GM18499 (cell line): Measurements from ENCODE around the gene FAM171A1.
"Not testable (repeated sequence)": the region's sequence is repeated elsewhere in the genome, so short reads cannot be mapped to it uniquely, and the experiment has no call there.

Experiments
- ATAC-seq: cut with Tn5 transposase; IDR thresholded peaks from one replicate; pipeline ENCODE4 v1.9.1; 2021; ENCODE audit warnings: moderate number of reproducible peaks; ENCODE audit not compliant: insufficient read depth, unreplicated experiment

Gene FAM171A1

DNA sequence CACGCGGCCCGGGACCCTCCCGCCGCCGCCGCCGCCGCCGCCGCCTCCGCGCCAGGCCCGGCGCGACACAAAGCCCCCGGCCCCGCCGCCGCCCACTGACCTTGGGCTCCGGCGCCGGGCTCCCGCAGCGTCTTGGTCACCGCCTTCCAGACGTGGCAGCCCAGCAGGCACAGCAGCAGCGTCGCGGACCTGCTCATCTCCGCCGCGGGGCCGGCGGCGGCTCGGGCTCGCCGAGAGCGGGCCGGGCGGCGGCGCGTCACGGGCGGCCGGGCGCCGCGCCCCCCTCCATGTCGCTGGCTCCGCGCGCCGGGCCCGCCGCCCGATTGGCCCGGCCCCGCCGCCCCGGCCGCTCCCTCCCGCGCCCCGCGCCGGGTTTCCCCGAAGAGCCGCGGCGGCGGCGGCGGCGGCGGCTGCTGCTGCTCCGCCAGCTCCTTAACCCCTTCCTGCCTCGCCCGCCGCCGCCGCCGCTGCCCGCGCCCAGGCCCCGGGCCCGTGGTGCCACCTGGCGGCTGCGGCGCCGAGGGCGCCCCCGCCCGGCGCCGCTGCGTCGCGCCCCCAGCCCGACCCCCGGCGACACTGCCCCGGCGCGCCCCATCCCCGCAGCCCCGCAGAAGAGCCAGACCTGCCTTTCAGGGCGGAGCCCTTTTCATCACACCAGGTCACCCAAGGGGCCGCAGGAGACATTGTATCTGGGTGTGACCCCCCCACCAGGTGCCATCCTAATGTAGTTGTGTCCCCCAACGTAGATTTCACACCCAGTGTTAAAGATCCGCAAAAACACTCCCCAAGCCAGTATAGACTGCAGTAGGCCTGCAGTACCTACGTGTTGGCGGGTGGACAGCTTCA is at the start of gene FAM171A1:
FAM171A1 (minus strand) TSS at position 434 of the 846 bp plus-strand sequence; CDS start at position 197, 237 bp downstream.
- no peak for ATAC-seq

DNA sequence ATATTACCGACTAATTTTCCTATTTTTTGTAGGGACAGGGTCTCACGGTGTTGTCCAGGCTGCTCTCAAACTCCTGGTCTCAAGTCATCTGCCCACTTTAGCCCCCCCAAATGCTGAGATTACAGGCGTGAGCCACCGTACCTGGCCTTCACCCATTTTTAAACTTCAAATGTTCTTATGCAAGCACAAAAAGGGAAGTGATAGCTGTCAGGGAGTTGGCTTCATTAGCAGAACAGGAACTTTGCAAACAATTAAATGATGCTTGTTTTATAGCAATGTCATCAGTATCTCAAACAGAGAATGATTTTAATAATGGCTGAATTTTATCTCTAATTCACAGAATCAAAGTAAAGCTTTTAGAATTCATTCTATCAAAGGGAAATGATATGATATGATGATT is 49.8 kb upstream of the FAM171A1 start:
- ATAC-seq = no peak

DNA sequence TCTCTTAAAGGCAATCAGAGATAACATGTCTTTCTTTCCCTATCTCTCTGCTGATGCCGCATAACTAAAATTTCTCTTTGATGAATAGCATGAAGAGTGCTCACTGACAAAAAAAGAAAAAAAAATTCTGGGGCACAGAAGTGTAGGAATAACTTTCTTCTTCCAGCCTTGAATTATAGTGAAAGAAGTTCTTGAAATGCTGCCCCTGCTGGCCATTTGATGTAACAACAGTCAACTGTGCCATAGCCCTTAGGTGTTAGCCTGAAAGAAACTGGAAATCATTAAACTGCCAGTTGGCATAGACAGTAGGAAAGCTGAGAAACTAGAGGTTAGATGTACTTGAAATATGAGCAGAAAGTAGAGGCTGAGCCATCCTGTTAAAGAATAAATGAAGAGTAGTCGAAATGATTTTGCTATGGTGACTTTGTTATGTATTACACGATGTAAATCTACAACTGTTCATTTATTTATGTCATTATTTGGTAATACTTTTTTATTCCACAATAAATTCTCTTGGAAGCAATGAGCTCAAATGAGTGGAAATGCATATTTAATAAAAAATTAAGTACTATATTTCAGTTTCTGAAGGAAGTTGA is 48.3 kb upstream of the FAM171A1 start:
- ATAC-seq = no peak

DNA sequence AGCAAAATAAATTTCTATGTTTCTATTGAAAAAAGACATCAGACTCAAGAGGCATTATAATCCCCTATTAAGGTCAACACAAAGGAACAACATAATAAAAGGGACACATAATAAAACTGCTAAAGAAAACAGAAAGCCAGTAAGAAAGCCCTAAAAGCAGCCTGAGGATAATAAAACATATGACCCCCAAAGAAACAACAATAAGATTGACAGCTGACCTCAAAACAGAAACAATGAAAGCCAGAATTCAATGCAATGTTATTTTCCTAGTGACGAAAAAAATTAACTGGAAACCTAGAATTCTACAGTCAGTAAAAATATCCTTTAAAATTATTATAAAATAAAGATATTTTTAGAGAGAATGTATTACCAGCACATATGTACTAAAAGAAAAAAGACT is 44.9 kb upstream of the FAM171A1 start:
- no peak for ATAC-seq

DNA sequence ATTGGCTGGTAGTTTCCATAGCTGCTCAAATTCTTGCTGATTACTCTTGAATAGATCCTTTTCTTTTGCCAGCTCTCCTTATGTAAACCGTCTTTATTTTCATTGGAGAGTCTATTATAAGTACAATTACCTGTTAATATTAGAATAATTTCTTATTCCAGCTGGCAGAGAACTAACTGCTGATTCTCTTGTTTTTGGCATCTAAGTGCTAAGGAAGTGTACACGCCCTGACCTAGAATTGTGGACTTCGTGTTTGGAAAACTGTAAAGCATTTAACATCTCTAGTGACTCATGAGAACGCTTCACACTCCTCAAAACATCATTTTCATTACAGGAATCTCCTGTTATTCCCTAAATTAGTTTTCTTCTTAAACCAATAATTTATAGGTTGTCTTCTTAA is 39.9 kb upstream of the FAM171A1 start:
- ATAC-seq = no peak

DNA sequence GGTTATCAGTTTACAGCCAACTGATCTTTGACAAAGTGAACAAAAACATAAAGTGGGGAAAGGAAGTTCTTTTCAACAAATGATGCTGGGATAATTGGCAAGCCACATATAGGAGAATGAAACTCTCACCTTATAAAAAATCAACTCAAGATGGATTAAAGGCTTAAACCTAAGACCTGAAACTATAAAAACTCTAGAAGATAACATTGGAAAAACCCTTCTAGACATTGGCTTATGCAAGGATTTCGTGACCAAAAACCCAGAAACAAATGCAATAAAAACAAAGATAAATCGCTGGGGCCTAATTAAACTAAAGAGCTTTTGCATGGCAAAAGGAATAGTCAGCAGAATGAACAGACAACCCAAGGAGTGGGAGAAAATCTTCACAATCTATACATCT is 38.3 kb upstream of the FAM171A1 start:
- not testable (repeated sequence) for ATAC-seq

DNA sequence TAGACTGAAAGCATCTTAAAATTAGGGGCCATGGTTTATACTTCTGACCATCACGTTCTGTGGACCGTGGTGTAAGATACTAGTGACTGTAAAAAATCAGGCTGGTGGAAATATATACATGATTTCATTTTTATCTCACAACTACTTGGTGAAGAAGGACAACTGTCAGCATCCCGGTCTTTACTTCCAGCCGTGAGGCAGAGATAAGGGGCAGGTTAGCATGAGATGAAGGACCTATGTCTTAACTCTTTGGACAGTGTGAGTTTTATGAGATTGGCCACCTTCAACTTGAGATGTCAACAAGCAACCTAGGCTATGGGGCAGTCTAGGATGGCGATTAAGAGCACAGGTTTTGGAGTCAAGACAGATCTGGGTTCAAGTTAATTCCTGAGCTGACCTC is 37.5 kb upstream of the FAM171A1 start:
- no peak for ATAC-seq

DNA sequence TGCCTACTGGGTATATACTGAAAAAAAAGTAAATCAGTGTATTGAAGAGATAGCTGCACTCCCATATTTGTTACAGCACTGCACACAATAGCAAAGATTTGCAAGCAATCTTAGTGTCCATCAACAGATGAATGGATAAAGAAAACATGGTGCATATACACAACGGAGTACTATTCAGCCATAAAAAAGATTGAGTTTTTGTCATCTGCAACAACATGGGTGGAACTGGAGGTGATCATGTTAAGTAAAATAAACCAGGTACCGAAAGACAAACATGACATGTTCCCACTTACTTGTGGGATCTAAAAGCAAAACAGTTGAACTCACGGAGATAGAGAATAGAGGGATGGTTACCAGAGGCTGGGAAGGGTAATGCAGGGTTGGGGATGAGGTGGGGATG is 34.2 kb upstream of the FAM171A1 start:
- ATAC-seq = no peak

DNA sequence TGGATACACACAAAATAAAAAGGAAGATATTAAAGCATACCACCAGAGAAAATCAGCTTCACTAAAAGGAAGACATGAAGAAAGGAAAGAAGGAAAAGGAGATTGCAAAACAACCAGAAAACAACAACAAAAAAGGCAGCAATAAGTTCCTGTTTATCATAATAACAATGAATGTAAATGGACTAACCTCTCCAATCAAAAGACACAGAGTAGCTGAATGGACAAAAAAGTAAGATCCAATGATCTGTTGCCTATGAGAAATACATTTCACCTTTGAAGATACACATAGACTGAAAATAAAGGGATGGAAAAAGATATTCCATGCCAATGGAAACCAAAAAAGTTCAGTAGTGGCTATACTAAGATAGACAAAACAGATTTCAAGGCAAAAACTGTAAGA is 30.3 kb upstream of the FAM171A1 start:
- ATAC-seq = no peak

DNA sequence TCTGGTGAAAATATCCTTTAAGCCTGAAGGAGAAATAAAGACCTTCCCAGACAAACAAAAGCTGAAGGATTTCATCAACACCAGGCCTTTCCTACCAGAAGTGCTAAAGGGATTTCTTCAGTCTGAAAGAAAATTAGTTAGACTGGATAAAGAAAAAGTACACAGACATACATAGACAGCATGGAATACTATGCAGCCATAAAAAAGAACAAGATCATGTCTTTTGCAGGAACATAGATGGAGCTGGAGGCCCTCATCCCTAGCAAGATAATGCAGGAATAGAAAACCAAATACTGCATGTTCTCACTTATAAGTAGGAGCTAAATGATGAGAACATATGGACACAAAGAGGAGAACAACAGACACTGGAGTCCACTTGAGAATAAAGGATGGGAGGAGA is 29.4 kb upstream of the FAM171A1 start:
- not testable (repeated sequence) for ATAC-seq

DNA sequence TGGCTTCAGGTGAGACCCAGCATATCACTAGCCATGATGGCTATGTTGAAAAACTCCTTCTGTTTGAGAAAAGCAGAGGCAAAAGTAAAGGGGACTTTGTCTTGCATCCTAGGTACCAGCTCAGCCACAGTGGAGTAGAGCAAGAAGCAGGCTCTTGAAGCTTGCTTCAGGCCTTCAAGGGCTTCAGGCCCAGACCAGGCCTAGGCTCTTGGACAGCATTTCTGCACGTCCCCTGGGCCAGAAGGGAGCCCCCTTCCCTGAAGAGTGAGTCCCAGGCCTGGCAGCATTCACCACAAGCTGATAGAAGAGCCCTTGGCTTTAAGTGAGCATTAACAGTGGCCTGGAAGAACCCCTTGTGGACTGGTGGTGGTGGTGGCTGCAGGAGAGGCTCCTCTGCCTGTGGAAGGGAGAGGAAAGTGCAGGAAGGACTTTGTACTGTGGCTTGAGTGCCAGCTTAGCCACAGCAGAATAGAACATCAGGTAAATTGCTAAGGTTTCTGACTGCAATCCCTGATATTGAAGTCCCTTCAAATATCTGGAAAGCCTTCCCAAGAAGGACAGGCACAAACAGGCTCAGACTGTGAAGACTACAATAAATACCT is 28.1 kb upstream of the FAM171A1 start:
- no peak for ATAC-seq

DNA sequence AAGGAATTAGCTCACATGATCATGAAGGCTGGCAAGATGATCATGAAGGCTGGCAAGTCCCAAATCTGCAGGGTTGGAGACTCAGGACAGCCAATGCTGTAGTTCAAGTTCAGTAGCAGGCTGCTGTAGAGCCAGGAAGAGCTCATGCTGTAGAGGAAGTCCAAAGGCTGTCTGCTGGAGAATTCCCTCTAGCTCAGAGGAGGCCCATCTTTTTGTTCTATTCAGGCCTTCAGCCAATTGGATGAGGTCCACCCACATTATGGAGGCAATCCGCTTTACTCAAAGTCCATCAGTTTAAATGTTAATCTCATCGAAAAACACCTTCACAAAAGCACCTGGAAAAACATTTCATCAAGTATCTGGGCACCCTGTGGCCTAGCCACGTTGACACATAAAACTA is 24.8 kb upstream of the FAM171A1 start:
- ATAC-seq = no peak

DNA sequence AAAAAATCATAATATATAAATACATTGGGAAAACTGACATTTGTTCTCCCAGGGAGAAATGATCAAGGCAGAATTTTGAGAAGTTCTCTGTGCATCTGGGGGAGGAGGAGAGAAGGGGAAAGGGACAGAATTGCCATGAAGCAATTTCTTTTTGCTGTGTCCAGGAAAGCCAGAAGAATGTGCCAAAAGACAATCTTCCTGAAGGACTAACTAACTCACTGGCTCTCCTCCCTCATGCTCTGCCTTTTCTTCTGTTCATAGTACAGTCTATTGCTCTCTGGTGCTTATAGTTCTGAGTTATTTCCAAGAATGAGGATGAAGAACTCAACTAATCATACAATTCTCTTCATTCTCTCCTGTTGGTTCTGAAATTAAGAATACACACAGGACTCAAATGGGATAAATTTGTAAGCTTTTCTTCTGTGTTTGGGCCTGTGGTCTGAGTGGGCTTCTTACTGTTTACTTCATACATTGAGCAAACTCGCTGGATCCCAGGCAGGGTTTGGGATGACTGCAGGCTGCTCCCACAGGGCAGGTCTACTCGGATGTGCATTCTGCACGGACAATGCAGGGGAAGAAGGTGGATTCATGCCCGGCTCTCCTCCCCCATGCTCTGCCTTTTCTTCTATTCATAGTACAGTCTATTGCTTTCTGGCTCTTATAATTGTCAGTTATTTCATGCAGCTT is 22.2 kb upstream of the FAM171A1 start:
- ATAC-seq = no peak

DNA sequence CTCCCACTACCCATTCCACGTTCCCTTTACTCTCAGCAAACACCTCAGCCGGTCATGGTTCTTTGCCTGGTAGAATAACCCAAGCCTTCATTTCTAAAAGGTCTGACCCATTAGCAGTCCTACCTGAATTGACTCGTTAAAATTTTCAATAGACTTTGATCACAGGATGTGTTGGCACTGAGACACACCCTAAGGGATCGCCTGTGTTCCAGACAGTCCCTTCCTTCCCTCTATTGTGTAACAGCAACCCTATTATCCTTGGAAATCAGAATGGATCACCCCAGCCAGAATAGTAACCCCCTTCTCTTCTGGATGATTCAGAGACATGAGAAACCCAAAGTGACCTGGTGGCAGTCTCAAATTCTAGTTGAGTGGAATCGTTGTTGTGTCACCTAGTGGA is 20.4 kb upstream of the FAM171A1 start:
- ATAC-seq = no peak

DNA sequence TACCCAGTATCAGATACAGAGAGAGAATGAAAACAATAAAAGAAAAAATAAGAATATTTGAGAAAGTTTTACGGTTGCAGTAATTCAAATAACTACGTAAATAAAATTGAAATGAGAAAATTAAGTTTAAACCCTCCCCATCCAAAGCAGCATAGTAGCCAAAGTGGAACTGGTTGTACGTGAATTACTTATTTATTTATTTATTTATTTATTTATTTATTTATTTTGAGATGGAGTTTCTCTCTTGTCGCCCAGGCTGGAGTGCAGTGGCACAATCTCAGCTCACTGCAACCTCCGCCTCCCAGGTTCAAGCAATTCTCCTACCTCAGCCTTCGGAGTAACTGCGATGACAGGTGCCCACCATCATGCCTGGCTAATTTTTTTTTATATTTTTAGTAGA is 17.1 kb upstream of the FAM171A1 start:
- ATAC-seq = not testable (repeated sequence)

DNA sequence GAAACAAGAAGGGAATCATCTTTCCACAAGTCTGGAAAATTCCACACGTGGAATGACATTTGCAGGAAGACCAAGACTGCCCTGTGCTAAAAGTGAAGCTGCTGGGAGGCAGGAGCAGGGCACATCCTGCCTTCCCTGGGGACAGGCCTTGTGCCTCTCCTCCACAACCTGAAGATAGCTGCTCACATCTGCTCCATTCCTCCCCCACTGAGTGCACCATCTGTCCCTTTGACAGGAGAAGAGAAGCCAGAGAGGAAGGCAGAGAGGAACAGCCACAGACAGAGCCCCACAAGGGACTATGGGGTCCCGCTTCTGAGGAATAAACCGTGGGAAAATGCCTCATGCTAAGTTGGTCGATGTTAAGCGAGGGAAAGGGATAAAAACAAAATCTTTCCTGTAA is 15.9 kb upstream of the FAM171A1 start:
- no peak for ATAC-seq

DNA sequence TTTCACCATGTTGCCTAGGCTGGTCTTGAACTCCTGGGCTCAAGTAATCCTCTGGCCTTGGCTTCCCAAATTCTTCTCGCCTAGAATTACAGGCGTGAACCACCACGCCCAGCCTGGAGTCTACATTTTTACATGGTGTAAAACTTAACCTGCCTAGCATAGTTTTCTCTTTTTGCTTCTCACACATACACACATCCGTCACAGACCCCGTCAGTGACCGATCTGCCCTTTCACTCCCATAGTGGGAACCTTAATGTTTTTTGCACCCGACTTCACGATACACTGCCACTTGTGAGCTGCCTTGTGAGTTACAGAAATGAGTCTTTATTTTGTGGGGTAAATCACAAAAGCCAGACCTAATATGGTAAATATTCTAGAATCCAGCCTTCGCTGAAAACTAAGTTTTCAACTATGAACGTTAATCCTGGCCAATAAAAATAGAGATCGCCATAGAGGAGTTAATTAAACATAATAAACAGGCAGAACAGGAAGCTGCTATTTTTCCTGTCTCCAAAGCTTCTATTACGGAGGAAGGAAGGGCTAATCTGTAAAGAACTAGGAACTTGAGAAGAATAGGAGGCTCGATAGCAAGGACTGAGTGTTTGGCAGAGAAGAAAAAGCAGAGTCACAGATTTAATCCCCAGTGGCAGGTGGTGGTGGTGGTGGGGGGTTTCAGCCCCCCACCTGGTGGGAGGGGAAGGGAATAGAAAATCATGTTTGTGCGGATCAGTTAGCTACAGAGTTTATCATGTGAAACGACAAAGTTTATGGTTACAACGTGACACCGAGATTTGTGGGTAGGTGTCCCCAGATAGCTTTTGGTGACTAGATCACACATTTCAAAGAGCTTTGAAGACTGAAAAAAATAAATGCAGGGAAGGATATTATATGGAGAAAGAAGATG is 14.7 kb upstream of the FAM171A1 start:
- no peak for ATAC-seq

DNA sequence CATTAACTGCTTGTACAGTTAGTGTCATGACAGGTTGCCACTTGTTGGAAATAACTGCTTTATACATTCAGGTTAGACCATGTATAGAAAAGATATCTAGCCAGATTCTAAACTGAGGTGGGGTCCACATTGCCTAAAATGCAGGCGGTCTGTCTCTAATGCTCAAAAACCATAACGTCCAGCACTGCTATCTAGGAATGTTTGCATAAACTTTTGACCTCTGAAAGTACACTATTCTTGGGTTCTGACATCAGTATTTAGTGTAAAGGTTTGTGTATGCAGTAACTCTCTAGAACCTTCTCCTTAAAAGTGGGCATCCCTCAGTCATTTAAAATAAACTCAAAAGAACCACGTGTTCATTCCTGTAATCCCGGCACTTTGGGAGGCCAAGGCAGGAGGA is 10.3 kb upstream of the FAM171A1 start:
- ATAC-seq = no peak

DNA sequence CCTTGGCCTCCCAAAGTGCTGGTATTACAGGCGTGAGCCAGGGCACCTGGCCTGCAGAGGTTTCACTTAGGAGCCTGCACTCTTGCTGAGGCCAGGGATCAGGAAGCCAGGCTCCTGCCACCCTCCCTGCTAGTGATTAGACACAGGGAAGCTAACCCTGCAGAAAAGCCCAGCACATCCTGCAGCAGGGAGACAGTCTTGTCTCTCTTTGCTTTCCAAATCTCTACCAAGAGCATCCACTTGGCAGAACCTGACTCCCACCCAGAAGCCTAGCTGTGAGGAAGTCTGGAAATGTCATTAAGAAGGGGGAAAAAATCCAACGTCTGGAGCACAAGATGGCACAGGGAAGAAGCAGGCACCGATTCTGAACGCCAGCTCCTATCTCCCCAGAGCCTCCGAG is 8.0 kb upstream of the FAM171A1 start:
- ATAC-seq = no peak

DNA sequence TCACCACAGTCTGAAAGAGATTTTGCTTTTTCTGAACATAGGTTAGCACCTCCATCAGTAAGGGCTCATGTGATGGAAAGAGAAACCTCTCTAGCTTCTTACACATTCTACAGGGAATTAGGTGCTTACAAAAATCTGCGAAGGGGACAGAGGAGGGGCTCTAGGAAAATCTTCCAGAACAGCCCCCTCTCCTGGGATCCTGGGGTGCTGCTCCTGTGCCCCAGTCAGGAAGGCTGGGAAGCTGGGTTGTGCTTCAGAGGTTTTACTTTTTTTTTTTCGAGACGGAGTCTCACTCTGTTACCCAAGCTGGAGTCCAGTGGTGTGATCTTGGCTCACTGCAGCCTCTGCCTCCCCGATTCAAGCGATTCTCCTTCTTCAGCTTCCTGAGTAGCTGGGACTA is 7.5 kb upstream of the FAM171A1 start:
- no peak for ATAC-seq
